ENCODE results near the gene OSBPL8. TPM values are rescaled to one million over a fixed set of nuclear protein-coding genes. Genes with fewer than 3 reads are reported as not detected.
"Not testable (repeated sequence)": the region's sequence is repeated elsewhere in the genome, so short reads cannot be mapped to it uniquely, and the experiment has no call there.

The OSBPL8 gene
- total RNA-seq, 4 donors from 2014 or later: 39.0 to 69.3 (median 49.0) TPM

DNA sequence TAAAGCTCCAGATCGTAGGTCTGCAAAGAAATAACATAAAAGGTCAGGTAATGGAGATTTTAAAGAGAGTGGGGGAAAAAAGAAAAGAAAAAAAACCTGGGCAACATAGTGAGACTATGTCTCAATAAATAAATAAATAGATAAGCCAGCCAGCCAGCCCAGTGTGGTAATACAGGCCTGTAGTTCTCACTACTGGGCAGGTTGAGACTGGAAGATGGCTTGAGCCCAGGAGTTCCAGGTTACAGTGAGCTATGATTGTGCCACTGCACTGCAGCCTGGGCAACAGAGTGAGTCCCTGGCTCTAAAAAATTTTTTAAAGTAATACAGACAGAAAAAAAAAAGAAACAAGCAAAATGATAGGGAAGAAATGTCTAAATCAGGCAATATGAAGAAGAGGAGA lies 168.1 kb downstream of the OSBPL8 start:
- Histone ChIP-seq H3K4me1 (no peaks in the 10 kb centered on the region), H3K4me3 (no peak overlapping the region), H3K27me3 (no peaks in the 10 kb centered on the region), H3K9me3 (no peaks in the 10 kb centered on the region), H3K27ac (no peak overlapping the region), H3K36me3 (peaks cover 0 to 58% (median 0%) of the 10 kb centered on the region in 3 donors)
- TF ChIP-seq, protein P1, sequence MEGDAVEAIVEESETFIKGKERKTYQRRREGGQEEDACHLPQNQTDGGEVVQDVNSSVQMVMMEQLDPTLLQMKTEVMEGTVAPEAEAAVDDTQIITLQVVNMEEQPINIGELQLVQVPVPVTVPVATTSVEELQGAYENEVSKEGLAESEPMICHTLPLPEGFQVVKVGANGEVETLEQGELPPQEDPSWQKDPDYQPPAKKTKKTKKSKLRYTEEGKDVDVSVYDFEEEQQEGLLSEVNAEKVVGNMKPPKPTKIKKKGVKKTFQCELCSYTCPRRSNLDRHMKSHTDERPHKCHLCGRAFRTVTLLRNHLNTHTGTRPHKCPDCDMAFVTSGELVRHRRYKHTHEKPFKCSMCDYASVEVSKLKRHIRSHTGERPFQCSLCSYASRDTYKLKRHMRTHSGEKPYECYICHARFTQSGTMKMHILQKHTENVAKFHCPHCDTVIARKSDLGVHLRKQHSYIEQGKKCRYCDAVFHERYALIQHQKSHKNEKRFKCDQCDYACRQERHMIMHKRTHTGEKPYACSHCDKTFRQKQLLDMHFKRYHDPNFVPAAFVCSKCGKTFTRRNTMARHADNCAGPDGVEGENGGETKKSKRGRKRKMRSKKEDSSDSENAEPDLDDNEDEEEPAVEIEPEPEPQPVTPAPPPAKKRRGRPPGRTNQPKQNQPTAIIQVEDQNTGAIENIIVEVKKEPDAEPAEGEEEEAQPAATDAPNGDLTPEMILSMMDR (IDR thresholded peaks at IDR 0.05): no peak
- TF ChIP-seq POLR2A (IDR thresholded peaks at IDR 0.05): no peak
- DNase-seq: no peak

DNA sequence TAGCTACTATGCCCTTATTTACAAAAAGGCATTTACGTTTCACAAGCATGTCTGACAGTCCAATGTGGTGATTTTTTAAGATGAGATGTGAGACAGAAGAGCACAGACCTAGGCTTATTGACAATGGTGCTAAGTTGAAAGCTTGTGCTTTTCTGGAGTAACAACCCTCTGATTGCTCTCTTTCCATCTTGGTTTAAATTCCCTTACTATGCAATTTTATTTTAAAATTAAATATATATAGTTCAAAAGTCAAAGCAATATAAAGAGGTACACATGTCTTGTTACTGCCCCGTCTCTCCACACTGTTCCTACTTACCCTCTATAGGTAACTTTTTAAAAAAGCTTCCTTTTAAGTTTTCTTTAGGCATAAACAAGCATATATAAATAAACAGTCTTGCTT lies 172.0 kb downstream of the OSBPL8 start:
- Histone ChIP-seq H3K27ac (no peak overlapping the region), H3K4me3 (no peak overlapping the region), H3K36me3 (peaks cover 0 to 73% (median 0%) of the 10 kb centered on the region in 3 donors), H3K4me1 (no peaks in the 10 kb centered on the region), H3K9me3 (no peaks in the 10 kb centered on the region), H3K27me3 (no peaks in the 10 kb centered on the region)
- no peak for DNase-seq
- TF ChIP-seq, protein P1 (IDR thresholded peaks at IDR 0.05): no peak
- TF ChIP-seq POLR2A (IDR thresholded peaks at IDR 0.05): no peak

DNA sequence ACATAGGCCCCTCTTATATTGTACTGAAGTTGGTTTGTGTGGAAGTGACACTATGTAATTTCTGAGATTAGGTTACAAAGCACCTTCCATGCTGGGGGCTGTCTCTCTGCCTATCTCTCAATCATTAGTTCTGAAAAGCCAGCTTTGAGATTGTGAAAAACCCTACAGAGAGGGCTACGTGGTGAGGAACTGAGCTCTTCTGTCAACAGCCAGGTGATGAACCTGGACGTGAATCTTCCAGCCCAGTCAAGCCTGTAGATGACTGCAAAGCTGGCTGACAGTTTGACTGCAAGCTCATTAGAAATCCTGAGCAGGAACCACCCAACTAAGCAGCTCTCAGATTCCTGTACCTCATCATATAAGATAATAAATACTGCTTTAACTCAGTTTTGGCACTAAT lies 175.0 kb downstream of the OSBPL8 start:
- Histone ChIP-seq H3K9me3 (no peaks in the 10 kb centered on the region), H3K27ac (no peak overlapping the region), H3K4me1 (no peaks in the 10 kb centered on the region), H3K27me3 (no peaks in the 10 kb centered on the region), H3K36me3 (peaks cover 0 to 47% (median 0%) of the 10 kb centered on the region in 3 donors), H3K4me3 (no peak overlapping the region)
- TF ChIP-seq, protein P1 (IDR thresholded peaks at IDR 0.05): no peak
- TF ChIP-seq POLR2A (IDR thresholded peaks at IDR 0.05): no peak
- DNase-seq: no peak

DNA sequence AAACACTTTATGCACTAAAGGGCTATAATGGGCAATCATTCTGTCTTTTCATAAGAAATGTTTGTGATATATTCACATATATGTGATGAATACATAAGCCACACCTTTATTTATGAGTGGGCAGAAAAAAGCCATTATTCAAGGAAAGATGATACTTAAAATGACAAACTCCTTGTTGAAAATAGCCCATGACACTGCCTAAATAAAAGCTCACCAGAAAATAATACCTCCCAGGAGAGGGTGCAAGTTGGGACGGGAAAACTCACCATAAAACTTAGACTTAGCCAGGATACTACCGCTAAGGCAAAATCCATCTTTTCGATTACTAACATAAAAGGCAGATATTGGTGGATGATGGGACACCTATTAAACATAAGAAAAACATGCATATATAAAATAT lies 175.6 kb downstream of the OSBPL8 start:
- TF ChIP-seq, protein P1 (IDR thresholded peaks at IDR 0.05): no peak
- TF ChIP-seq POLR2A (IDR thresholded peaks at IDR 0.05): no peak
- no peak overlapping the region for H3K4me3 ChIP-seq
- peaks cover 0 to 41% (median 0%) of the 10 kb centered on the region in 3 donors for H3K36me3 ChIP-seq

DNA sequence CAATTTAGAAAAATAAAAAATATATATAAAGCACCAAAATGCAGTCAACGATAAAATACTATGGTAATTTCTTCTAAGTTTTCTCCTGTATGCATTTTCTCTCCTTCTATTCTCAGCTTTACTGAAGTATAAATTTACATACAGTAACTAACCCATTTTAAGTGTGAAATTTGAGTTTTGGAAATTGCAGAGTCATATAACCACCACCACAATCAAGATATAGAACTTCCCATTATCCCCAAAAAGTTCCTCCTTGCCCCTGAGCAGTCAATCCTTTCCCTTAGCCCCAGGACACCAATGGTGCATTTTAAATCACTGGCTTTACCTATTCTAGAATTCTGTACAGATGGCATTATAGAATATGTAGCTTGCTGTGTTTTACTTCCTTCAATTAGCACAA lies 180.3 kb downstream of the OSBPL8 start:
- TF ChIP-seq, protein P1 (IDR thresholded peaks at IDR 0.05): no peak
- no peak for TF ChIP-seq POLR2A (IDR thresholded peaks at IDR 0.05)
- Histone ChIP-seq H3K27me3 (no peaks in the 10 kb centered on the region), H3K9me3 (no peaks in the 10 kb centered on the region), H3K4me3 (no peak overlapping the region), H3K36me3 (peaks cover 0 to 43% (median 0%) of the 10 kb centered on the region in 3 donors), H3K4me1 (no peaks in the 10 kb centered on the region), H3K27ac (no peak overlapping the region)
- no peak for DNase-seq

More for the DNA sequence above, 175.6 kb downstream of the OSBPL8 start:
- Histone ChIP-seq H3K27me3 (no peaks in the 10 kb centered on the region), H3K27ac (no peak overlapping the region), H3K9me3 (no peaks in the 10 kb centered on the region), H3K4me1 (no peaks in the 10 kb centered on the region)
- DNase-seq: no peak

DNA sequence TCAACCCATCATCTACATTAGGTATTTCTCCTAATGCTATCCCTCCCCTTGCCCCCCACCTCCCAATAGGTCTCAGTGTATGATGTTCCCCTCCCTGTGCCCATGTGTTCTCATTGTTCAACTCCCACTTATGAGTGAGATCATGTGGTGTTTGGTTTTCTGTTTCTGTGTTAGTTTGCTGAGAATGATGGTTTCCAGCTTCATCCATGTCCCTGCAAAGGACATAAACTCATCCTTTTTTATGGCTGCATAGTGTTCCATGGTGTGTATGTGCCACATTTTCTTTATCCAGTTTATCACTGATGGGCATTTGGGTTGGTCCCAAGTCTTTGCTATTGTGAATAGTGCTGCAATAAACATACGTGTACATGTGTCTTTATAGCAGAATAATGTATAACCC lies 182.7 kb downstream of the OSBPL8 start:
- H3K27ac ChIP-seq, H3K27me3 ChIP-seq, H3K4me3 ChIP-seq, H3K9me3 ChIP-seq, DNase-seq, H3K4me1 ChIP-seq: not testable (repeated sequence)
- H3K36me3 ChIP-seq: peaks cover 0 to 49% (median 0%) of the 10 kb centered on the region in 3 donors

Measured in Peyer's patch (tissue), 4 donors.